Prostate gland (tissue), 2 donors: ENCODE measurements around the gene ADGRG1. TPM values are rescaled to one million over a fixed set of nuclear protein-coding genes. Genes with fewer than 3 reads are reported as not detected.

Experiments
- DNase-seq: peaks from one replicate; pipeline ENCODE4 v3.0.0-alpha.2; 2019; ENCODE audit warnings: low spot score
- H3K27ac ChIP-seq, 2 donors: fragments of 200-600 bp; sonication (generic); 2 replicates each; pipeline ENCODE4 v1.5.1; 2017 to 2019
- H3K27me3 ChIP-seq: fragments of 200-600 bp; sonication (generic); replicated peaks from 2 replicates; pipeline ENCODE4 v1.5.1; 2019; ENCODE audit not compliant: insufficient read depth
- H3K36me3 ChIP-seq, 2 donors: fragments of 200-600 bp; sonication (generic); 1 replicate in 1 of 2; 2 replicates in 1 of 2; pipeline versions ENCODE4 v1.5.1 to v1.8.1; 2017 to 2019
- H3K4me1 ChIP-seq: fragments of 200-600 bp; sonication (generic); replicated peaks from 2 replicates; pipeline ENCODE4 v1.5.1; 2019
- H3K4me3 ChIP-seq, 2 donors: fragments of 200-600 bp; sonication (generic); 2 replicates each; pipeline ENCODE4 v1.5.1; 2017 to 2019
- H3K9me3 ChIP-seq: fragments of 200-600 bp; sonication (generic); 2 replicates; pipeline ENCODE4 v1.5.1; 2017
- CTCF ChIP-seq, 4 experiments: fragments of 200-600 bp in 2 of 4; fragments of 450-650 bp in 2 of 4; sonication (generic) in 2 of 4; IDR thresholded peaks; 1 replicate in 3 of 4; 2 replicates in 1 of 4; pipeline ENCODE4 v1.5.1; 2016 to 2019; ENCODE audit warnings: antibody characterized with exemption in 4 of 4, mild to moderate bottlenecking in 2 of 4, moderate library complexity in 2 of 4
- POLR2A ChIP-seq: fragments of 450-650 bp; IDR thresholded peaks from one replicate; pipeline ENCODE4 v1.6.1; 2016; ENCODE audit warnings: antibody characterized with exemption, mild to moderate bottlenecking
- POLR2AphosphoS5 ChIP-seq: sonication (generic); formaldehyde crosslinking; IDR thresholded peaks from one replicate; pipeline ENCODE4 v1.6.1; 2017; ENCODE audit warnings: antibody characterized with exemption
- WGBS: methylation state at CpG from one replicate; pipeline ENCODE4 v1.1.5; 2018; 5-methylcytosine and 5-hydroxymethylcytosine counted together
- intact Hi-C: fragments of 100-400 bp; cut with DNase I; formaldehyde crosslinking; loops from one replicate; pipeline ENCODE4 v1.14.2; 2022
- total RNA-seq, 2 donors: library from RNA; depleted of rRNA; stranded (reverse); fragments of >200 nt; gene quantifications; one replicate each; pipeline ENCODE4 v1.1.0, GENCODE V29; 2016

Gene ADGRG1
- total RNA-seq, 2 donors from 2014 or later = 78.5 to 347 TPM

DNA sequence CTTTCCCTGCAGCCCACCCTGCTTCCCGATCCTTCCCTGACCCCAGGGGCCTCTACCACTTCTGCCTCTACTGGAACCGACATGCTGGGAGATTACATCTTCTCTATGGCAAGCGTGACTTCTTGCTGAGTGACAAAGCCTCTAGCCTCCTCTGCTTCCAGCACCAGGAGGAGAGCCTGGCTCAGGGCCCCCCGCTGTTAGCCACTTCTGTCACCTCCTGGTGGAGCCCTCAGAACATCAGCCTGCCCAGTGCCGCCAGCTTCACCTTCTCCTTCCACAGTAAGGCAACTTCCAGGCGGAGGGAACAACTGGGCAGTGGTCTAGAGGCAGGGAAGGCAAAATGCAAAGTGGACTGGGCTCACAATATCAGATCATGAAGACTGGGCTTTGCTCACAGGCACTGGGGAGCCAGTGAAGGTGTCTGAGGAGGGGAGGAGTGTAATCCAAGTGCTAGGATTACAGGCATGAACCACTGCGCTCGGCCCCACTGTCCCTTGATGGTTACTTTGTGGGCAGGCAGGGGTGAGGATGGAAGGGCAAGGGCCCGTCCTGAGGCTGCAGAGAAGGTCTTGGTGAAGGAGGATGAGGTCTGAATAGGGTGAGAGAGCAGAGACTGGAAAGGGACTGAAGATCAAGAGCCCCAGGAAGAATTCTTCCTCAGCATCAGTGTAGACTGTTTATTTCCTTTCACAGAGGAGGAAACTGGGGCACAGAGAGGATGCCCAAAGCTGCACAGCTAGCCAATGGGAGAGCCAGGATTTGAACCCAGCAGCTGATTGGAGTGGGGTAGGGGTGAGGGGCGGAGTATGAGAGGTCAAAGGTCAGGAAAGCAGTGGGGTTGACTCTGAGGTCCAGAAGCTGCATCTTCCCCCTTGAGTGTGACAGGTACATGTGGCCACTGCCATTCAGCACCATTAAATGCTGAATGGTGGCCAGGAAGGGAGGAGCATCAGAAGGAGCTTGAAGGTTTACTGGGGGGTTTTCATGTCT, 23.2 kb downstream of the ADGRG1 start:
- Histone ChIP-seq H3K27ac (no peak overlapping the region), H3K27me3 (no peaks in the 10 kb centered on the region), H3K9me3 (no peaks in the 10 kb centered on the region), H3K4me1 (no peaks in the 10 kb centered on the region), H3K4me3 (no peak overlapping the region), H3K36me3 (peaks cover 0 to 2% of the 10 kb centered on the region in 2 donors)
- DNase-seq = no peak
- intact Hi-C loops = loop anchor here (10.0 kb wide), 1 partner anchor 63 kb away; no protein-coding TSS in a partner anchor
- no peak for TF ChIP-seq CTCF (IDR thresholded peaks at IDR 0.05)
- TF ChIP-seq POLR2A = no peak
- TF ChIP-seq POLR2AphosphoS5 = no peak
- 90% methylated on average over 10 of the region's 10 CpGs for WGBS

GRCh38 chr16:57652695-57653471, 24.5 kb downstream of the ADGRG1 start:
- TF ChIP-seq POLR2AphosphoS5 = no peak
- TF ChIP-seq POLR2A = no peak
- no peak for TF ChIP-seq CTCF (IDR thresholded peaks at IDR 0.05)
- Histone ChIP-seq H3K36me3 (peaks cover 2 to 6% of the 10 kb centered on the region in 2 donors), H3K27me3 (no peaks in the 10 kb centered on the region), H3K4me1 (no peaks in the 10 kb centered on the region), H3K9me3 (no peaks in the 10 kb centered on the region), H3K27ac (no peak overlapping the region), H3K4me3 (no peak overlapping the region)
- 86% methylated on average over 21 of the region's 23 CpGs for WGBS
- intact Hi-C loops = loop anchor here (10.0 kb wide), 1 partner anchor 62 kb away; no protein-coding TSS in a partner anchor
- no peak for DNase-seq

DNA sequence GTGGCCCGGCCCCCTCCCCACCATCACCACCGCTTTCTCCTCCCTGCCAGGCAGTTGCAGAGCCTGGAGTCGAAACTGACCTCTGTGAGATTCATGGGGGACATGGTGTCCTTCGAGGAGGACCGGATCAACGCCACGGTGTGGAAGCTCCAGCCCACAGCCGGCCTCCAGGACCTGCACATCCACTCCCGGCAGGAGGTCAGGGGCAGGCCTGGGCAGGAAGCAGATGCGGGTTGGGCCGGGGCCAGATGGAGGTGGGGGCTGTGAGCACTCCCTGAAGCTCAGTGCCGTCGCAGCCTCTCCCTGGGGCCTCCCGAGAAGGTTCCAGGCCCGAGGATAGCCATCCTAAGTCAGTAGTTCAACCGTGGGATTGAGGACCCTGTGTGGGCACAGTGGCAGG, 25.5 kb downstream of the ADGRG1 start:
- Histone ChIP-seq H3K27ac (no peak overlapping the region), H3K27me3 (no peaks in the 10 kb centered on the region), H3K36me3 (peaks cover 2 to 6% of the 10 kb centered on the region in 2 donors), H3K4me3 (no peak overlapping the region), H3K9me3 (no peaks in the 10 kb centered on the region), H3K4me1 (no peaks in the 10 kb centered on the region)
- TF ChIP-seq CTCF (IDR thresholded peaks at IDR 0.05) (no peak), POLR2AphosphoS5 (no peak), POLR2A (no peak)
- intact Hi-C loops = loop anchor here (10.0 kb wide), 1 partner anchor 61 kb away; no protein-coding TSS in a partner anchor
- 30% methylated on average over 16 of the region's 16 CpGs for WGBS
- no peak for DNase-seq

DNA sequence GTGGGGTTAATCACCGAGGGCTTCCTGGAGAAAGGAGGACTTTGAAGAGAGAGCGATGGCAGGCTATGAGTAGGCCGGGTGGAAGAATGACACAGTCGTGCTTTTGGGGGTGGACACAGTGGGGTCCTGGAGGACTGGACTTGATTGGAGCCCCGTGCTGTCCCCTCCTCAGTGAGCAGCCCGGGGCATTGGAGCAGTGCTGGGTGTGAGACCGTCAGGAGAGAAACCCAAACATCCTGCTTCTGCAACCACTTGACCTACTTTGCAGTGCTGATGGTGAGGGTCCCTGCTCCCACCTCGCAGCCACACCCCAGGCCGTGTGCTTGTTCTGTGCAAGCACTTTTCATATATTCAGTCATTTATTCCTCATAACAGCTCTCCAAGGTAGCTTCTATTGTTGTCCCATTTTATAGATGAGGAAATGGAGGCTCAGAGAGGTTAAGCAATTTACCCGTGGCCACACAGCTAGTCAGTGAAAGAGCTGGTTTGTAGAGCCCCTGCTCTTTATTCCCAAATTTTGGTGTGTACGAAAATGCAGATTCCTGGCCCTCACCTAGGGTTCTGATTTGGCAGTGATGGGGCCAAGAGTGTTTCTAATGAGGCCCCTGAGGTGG, 28.0 kb downstream of the ADGRG1 start:
- H3K4me1 ChIP-seq = no peaks in the 10 kb centered on the region
- no peak for DNase-seq
- no peaks in the 10 kb centered on the region for H3K27me3 ChIP-seq
- TF ChIP-seq POLR2A (no peak), POLR2AphosphoS5 (no peak), CTCF (IDR thresholded peaks at IDR 0.05) (no peak)
- H3K27ac ChIP-seq = no peak overlapping the region
- intact Hi-C loops = loop anchor here (10.0 kb wide), 1 partner anchor 58 kb away; no protein-coding TSS in a partner anchor
- WGBS = 85% methylated on average over 11 of the region's 11 CpGs
- H3K4me3 ChIP-seq = no peak overlapping the region
- no peaks in the 10 kb centered on the region for H3K9me3 ChIP-seq
- H3K36me3 ChIP-seq = peaks cover 1 to 6% of the 10 kb centered on the region in 2 donors
